Fibroblast of lung (primary cell): ENCODE measurements around the gene ETV2. TPM values are rescaled to one million over a fixed set of nuclear protein-coding genes. Genes with fewer than 3 reads are reported as not detected.

ENCODE experiments used
- DNase-seq, 2 donors: peaks; one replicate each; pipeline versions ENCODE4 v3.0.0 to v3.0.0-alpha.2; 2010; ENCODE audit warnings: low read depth in 2 of 2
- H2AFZ ChIP-seq: 2 replicates; pipeline ENCODE4 v1.5.1; 2012; ENCODE audit warnings: low read length, control low read depth, inconsistent platforms
- H3K27ac ChIP-seq: 2 replicates; pipeline ENCODE4 v1.5.1; 2011; ENCODE audit warnings: low read length, control low read depth; ENCODE audit not compliant: insufficient read depth
- H3K27me3 ChIP-seq: 2 replicates; pipeline ENCODE4 v1.5.1; 2011; ENCODE audit warnings: mild to moderate bottlenecking, low read length; ENCODE audit not compliant: control insufficient read depth, insufficient read depth
- H3K36me3 ChIP-seq: 2 replicates; pipeline ENCODE4 v1.5.1; 2011; ENCODE audit warnings: low read length; ENCODE audit not compliant: control insufficient read depth, insufficient read depth
- H3K4me1 ChIP-seq: 2 replicates; pipeline ENCODE4 v1.5.1; 2011; ENCODE audit warnings: low read length; ENCODE audit not compliant: control insufficient read depth, insufficient read depth; ENCODE audit errors: extremely low read depth
- H3K4me2 ChIP-seq: 2 replicates; pipeline ENCODE4 v1.5.1; 2011; ENCODE audit warnings: low read length, control low read depth; ENCODE audit not compliant: insufficient read depth; ENCODE audit errors: extremely low read depth
- H3K4me3 ChIP-seq, 4 experiments: fragments of 200-600 bp in 1 of 4; sonication (generic) in 1 of 4; replicated peaks in 1 of 4; 2 replicates each; pipeline ENCODE4 v1.5.1; 2011 to 2016; ENCODE audit warnings: low read length in 4 of 4, low read depth in 3 of 4, mild to moderate bottlenecking in 3 of 4, control low read depth in 2 of 4, inconsistent platforms in 1 of 4, mixed read lengths in 1 of 4; ENCODE audit not compliant: insufficient read depth in 1 of 4; ENCODE audit errors: control extremely low read depth in 1 of 4
- H3K79me2 ChIP-seq: 2 replicates; pipeline ENCODE4 v1.5.1; 2012; ENCODE audit warnings: mild to moderate bottlenecking, low read length, inconsistent platforms; ENCODE audit not compliant: control insufficient read depth, insufficient read depth
- H3K9ac ChIP-seq: 2 replicates; pipeline ENCODE4 v1.5.1; 2011; ENCODE audit warnings: mild to moderate bottlenecking, low read length, control low read depth; ENCODE audit not compliant: insufficient read depth
- H3K9me3 ChIP-seq: 2 replicates; pipeline ENCODE4 v1.5.1; 2012; ENCODE audit warnings: low read depth, low read length; ENCODE audit not compliant: control insufficient read depth, insufficient read depth
- H4K20me1 ChIP-seq: 2 replicates; pipeline ENCODE4 v1.5.1; 2011; ENCODE audit warnings: low read length; ENCODE audit not compliant: control insufficient read depth, insufficient read depth; ENCODE audit errors: extremely low read depth
- EZH2 ChIP-seq: IDR thresholded peaks from 2 replicates; pipeline ENCODE4 v1.5.1; 2012; ENCODE audit warnings: low read length, control low read depth, mild to moderate bottlenecking; ENCODE audit errors: missing control alignments
- polyA plus RNA-seq, 2 donors: library from polyadenylated mRNA; depleted of rRNA in 1 of 2; stranded (reverse) in 1 of 2; unstranded in 1 of 2; fragments of >200 nt; gene quantifications; 2 replicates each; pipeline ENCODE4 v1.2.1, GENCODE V29; 2011 to 2012; ENCODE audit warnings: missing spikeins in 1 of 2
- total RNA-seq: library from RNA; depleted of rRNA; stranded (reverse); fragments of >200 nt; gene quantifications from 2 replicates; pipeline ENCODE4 v1.2.1, GENCODE V29; 2014
- TF ChIP-seq, protein P1 (sequence below), 2 donors: IDR thresholded peaks in 1 of 2; conservative IDR thresholded peaks in 1 of 2; 1 replicate in 1 of 2; 2 replicates in 1 of 2; pipeline ENCODE4 v1.5.1; 2011 to 2012; ENCODE audit warnings: low read length in 2 of 2, control low read depth in 1 of 2, inconsistent platforms in 1 of 2, low read depth in 1 of 2, mild to moderate bottlenecking in 1 of 2

ETV2 gene
- total and polyA plus RNA-seq, 2 donors (not counting 1 experiment from before 2014, with no cell fraction given): 0.12 to 0.50 TPM

DNA sequence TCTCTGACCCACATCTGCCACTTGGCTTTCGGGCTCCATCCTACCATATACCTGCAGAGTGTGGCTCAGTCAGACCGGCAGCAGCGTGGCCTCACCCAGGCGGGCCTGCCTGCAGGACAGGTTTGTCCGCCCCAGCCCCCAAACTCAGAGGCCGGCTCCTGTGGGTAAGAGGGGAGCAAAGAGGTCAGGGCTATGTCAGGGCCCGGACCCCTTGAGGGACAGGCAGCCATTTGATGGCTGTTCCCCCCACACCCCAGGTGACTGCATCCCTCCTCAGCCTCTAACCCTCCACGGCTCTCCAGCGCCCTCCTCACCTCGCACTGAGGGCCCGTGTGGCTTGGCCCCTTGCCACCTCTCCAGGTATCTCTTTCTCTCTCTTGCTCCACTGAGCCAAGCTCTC is 50.5 kb downstream of the ETV2 start:
- Histone ChIP-seq H3K79me2 (no peaks in the 10 kb centered on the region), H4K20me1 (no peaks in the 10 kb centered on the region), H3K9me3 (no peaks in the 10 kb centered on the region), H2AFZ (no peak overlapping the region), H3K4me1 (no peaks in the 10 kb centered on the region), H3K9ac (no peak overlapping the region), H3K36me3 (no peaks in the 10 kb centered on the region), H3K27me3 (no peaks in the 10 kb centered on the region), H3K4me2 (no peak overlapping the region), H3K27ac (no peak overlapping the region), H3K4me3 (no peak overlapping the region)
- no peak for TF ChIP-seq EZH2
- TF ChIP-seq, protein P1, sequence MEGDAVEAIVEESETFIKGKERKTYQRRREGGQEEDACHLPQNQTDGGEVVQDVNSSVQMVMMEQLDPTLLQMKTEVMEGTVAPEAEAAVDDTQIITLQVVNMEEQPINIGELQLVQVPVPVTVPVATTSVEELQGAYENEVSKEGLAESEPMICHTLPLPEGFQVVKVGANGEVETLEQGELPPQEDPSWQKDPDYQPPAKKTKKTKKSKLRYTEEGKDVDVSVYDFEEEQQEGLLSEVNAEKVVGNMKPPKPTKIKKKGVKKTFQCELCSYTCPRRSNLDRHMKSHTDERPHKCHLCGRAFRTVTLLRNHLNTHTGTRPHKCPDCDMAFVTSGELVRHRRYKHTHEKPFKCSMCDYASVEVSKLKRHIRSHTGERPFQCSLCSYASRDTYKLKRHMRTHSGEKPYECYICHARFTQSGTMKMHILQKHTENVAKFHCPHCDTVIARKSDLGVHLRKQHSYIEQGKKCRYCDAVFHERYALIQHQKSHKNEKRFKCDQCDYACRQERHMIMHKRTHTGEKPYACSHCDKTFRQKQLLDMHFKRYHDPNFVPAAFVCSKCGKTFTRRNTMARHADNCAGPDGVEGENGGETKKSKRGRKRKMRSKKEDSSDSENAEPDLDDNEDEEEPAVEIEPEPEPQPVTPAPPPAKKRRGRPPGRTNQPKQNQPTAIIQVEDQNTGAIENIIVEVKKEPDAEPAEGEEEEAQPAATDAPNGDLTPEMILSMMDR (conservative IDR thresholded peaks at IDR 0.05 in 1 of 2, IDR thresholded peaks at IDR 0.05 in 1 of 2; ENCODE audit: low read depth in 1 of 2, low read length in 2 of 2): no peak
- DNase-seq: no peak

DNA sequence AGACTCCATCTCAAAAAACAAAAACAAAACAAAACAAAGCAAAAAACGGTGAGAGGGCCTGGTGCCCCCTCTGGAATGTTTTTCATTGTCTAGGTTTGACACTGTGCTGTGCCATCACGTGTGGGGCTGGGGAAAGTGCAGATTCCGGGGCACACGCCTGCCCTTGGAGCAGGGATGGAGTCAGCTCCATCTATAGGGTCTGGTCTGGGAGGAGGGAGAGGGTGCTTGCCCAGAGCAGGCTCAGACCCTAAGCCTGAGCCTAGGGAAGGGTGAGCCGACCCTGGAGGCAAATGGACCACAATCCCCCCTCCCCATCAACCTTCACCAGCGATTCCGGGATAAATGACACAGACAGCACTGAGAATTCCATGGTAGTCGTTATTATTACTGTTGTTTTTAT is 51.9 kb downstream of the ETV2 start:
- no peaks in the 10 kb centered on the region for H3K79me2 ChIP-seq
- no peak overlapping the region for H3K4me3 ChIP-seq
- H3K4me2 ChIP-seq: no peak overlapping the region
- no peak overlapping the region for H2AFZ ChIP-seq
- no peaks in the 10 kb centered on the region for H3K4me1 ChIP-seq
- H3K27me3 ChIP-seq: no peaks in the 10 kb centered on the region
- TF ChIP-seq, protein P1 (conservative IDR thresholded peaks at IDR 0.05 in 1 of 2, IDR thresholded peaks at IDR 0.05 in 1 of 2; ENCODE audit: low read depth in 1 of 2, low read length in 2 of 2): no peak
- no peak for TF ChIP-seq EZH2
- H4K20me1 ChIP-seq: no peaks in the 10 kb centered on the region
- H3K36me3 ChIP-seq: no peaks in the 10 kb centered on the region
- no peak overlapping the region for H3K9ac ChIP-seq
- no peaks in the 10 kb centered on the region for H3K9me3 ChIP-seq
- no peak overlapping the region for H3K27ac ChIP-seq
- no peak for DNase-seq

DNA sequence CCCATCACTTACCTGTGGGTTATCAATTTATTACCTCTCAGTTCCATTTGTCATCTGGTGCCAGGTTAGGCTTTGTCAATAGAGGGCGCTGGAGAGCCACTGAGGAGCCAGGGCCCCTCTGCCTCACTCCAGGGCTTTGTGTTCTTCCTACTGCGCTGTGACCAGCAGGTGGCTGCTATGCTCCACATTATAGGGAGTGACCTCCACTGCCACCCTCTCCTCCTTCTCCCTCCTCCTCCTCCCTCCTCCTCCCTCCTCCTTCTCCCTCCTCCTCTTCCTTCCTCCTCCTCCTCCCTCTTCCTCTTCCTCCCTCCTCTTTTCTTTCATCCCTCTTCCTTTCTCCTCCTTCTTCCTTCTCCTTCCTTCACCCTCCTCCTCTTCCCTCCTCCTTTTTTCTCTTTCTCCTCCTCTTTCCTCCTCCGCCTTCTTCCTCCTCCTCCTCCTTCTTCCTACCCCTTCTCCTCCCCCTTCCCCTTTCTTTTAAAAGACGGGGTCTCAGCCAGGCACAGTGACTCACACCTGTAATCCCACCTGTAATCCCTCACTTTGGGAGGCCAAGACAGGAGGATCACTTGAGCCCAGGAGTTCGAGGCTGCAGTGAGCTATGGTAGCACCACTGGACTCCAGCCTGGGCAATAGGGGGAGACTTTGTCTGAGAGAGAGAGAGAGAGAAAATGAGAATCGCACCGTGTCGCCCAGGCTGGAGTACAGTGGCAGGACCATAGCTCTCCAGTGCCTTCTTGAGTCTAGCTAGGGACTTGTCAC is 52.5 kb downstream of the ETV2 start:
- Histone ChIP-seq H3K4me2 (no peak overlapping the region), H4K20me1 (no peaks in the 10 kb centered on the region), H3K27ac (no peak overlapping the region), H3K4me3 (no peak overlapping the region), H2AFZ (no peak overlapping the region), H3K9ac (no peak overlapping the region), H3K4me1 (no peaks in the 10 kb centered on the region), H3K36me3 (no peaks in the 10 kb centered on the region), H3K9me3 (no peaks in the 10 kb centered on the region), H3K27me3 (no peaks in the 10 kb centered on the region), H3K79me2 (no peaks in the 10 kb centered on the region)
- peak; percentile 69 to 84 for DNase-seq
- no peak for TF ChIP-seq EZH2
- TF ChIP-seq, protein P1 (conservative IDR thresholded peaks at IDR 0.05 in 1 of 2, IDR thresholded peaks at IDR 0.05 in 1 of 2; ENCODE audit: low read depth in 1 of 2, low read length in 2 of 2): peak; percentile 96 to 99

Other genes with a start within 250 kb of the ETV2 start
- gene FFAR2, start 193.5 kb upstream of the ETV2 start, total RNA-seq: not detected in 2 replicates
- not detected in 2 replicates for gene FFAR2, start 193.5 kb upstream of the ETV2 start, polyA plus RNA-seq
- gene KRTDAP, start 151.3 kb upstream of the ETV2 start, total RNA-seq: not detected in 2 replicates
- gene KRTDAP, start 151.3 kb upstream of the ETV2 start, polyA plus RNA-seq: not detected in 2 replicates
- gene DMKN, start 128.1 kb upstream of the ETV2 start, total RNA-seq: 14.2 and 29.3 TPM in 2 replicates
- gene DMKN, start 128.1 kb upstream of the ETV2 start, polyA plus RNA-seq: 2.1 and 2.8 TPM in 2 replicates
- gene SBSN, start 113.4 kb upstream of the ETV2 start, total RNA-seq: 4.1 and 9.0 TPM in 2 replicates
- 1.6 TPM in 2 replicates for gene SBSN, start 113.4 kb upstream of the ETV2 start, polyA plus RNA-seq
- not detected in 2 replicates for gene GAPDHS, start 108.3 kb upstream of the ETV2 start, total RNA-seq
- gene GAPDHS, start 108.3 kb upstream of the ETV2 start, polyA plus RNA-seq: not detected in 2 replicates
- 79.6 and 95.3 TPM in 2 replicates for gene TMEM147, start 96.1 kb upstream of the ETV2 start, total RNA-seq
- 72.4 and 76.2 TPM in 2 replicates for gene TMEM147, start 96.1 kb upstream of the ETV2 start, polyA plus RNA-seq
- gene ATP4A, start 78.1 kb upstream of the ETV2 start, total RNA-seq: not detected in 2 replicates
- gene ATP4A, start 78.1 kb upstream of the ETV2 start, polyA plus RNA-seq: not detected in 2 replicates
- not detected in 2 replicates for gene PMIS2, start 55.6 kb upstream of the ETV2 start, total RNA-seq
- gene PMIS2, start 55.6 kb upstream of the ETV2 start, polyA plus RNA-seq: not detected in 2 replicates
- 3.9 and 4.0 TPM in 2 replicates for gene HAUS5, start 29.0 kb upstream of the ETV2 start, total RNA-seq
- 2.5 and 4.7 TPM in 2 replicates for gene HAUS5, start 29.0 kb upstream of the ETV2 start, polyA plus RNA-seq
- 29.9 and 32.1 TPM in 2 replicates for gene RBM42, start 12.7 kb upstream of the ETV2 start, total RNA-seq
- 32.9 and 43.0 TPM in 2 replicates for gene RBM42, start 12.7 kb upstream of the ETV2 start, polyA plus RNA-seq
- 194 and 279 TPM in 2 replicates for gene COX6B1, start 6.6 kb downstream of the ETV2 start, total RNA-seq
- 382 and 499 TPM in 2 replicates for gene COX6B1, start 6.6 kb downstream of the ETV2 start, polyA plus RNA-seq
- gene UPK1A, start 24.8 kb downstream of the ETV2 start, total RNA-seq: not detected in 2 replicates
- 0.06 and 0.27 TPM in 2 replicates for gene UPK1A, start 24.8 kb downstream of the ETV2 start, polyA plus RNA-seq
- not detected in 2 replicates for gene ZBTB32, start 62.8 kb downstream of the ETV2 start, total RNA-seq
- gene ZBTB32, start 62.8 kb downstream of the ETV2 start, polyA plus RNA-seq: not detected in 2 replicates
- gene KMT2B, start 76.3 kb downstream of the ETV2 start, total RNA-seq: 3.9 and 5.4 TPM in 2 replicates
- gene KMT2B, start 76.3 kb downstream of the ETV2 start, polyA plus RNA-seq: 7.4 and 12.5 TPM in 2 replicates
- gene IGFLR1, start 100.7 kb downstream of the ETV2 start, total RNA-seq: 0.17 and 0.51 TPM in 2 replicates
- gene IGFLR1, start 100.7 kb downstream of the ETV2 start, polyA plus RNA-seq: 0.75 and 2.1 TPM in 2 replicates
- 5.9 and 9.1 TPM in 2 replicates for gene U2AF1L4, start 103.7 kb downstream of the ETV2 start, total RNA-seq
- gene U2AF1L4, start 103.7 kb downstream of the ETV2 start, polyA plus RNA-seq: 11.9 and 13.8 TPM in 2 replicates
- gene PSENEN, start 103.9 kb downstream of the ETV2 start, total RNA-seq: 15.7 and 16.0 TPM in 2 replicates
- gene PSENEN, start 103.9 kb downstream of the ETV2 start, polyA plus RNA-seq: 31.4 and 35.5 TPM in 2 replicates
- 6.4 and 10.0 TPM in 2 replicates for gene LIN37, start 106.8 kb downstream of the ETV2 start, total RNA-seq
- gene LIN37, start 106.8 kb downstream of the ETV2 start, polyA plus RNA-seq: 8.5 and 10.3 TPM in 2 replicates
- gene HSPB6, start 115.3 kb downstream of the ETV2 start, total RNA-seq: 47.8 and 54.3 TPM in 2 replicates
- gene HSPB6, start 115.3 kb downstream of the ETV2 start, polyA plus RNA-seq: 53.1 and 71.0 TPM in 2 replicates
- 2.6 and 3.8 TPM in 2 replicates for gene PROSER3, start 116.4 kb downstream of the ETV2 start, total RNA-seq
- gene PROSER3, start 116.4 kb downstream of the ETV2 start, polyA plus RNA-seq: 8.1 and 12.9 TPM in 2 replicates
- 2.1 and 2.3 TPM in 2 replicates for gene ARHGAP33, start 133.8 kb downstream of the ETV2 start, total RNA-seq
- gene ARHGAP33, start 133.8 kb downstream of the ETV2 start, polyA plus RNA-seq: 0.58 and 1.7 TPM in 2 replicates
- gene PRODH2, start 171.1 kb downstream of the ETV2 start, total RNA-seq: not detected in 2 replicates
- not detected in 2 replicates for gene PRODH2, start 171.1 kb downstream of the ETV2 start, polyA plus RNA-seq
- gene NPHS1, start 210.8 kb downstream of the ETV2 start, total RNA-seq: not detected in 2 replicates
- gene NPHS1, start 210.8 kb downstream of the ETV2 start, polyA plus RNA-seq: not detected in 2 replicates
- under 0.01 TPM in 1 of 2 replicates, not detected in the other for gene KIRREL2, start 215.2 kb downstream of the ETV2 start, total RNA-seq
- not detected in 2 replicates for gene KIRREL2, start 215.2 kb downstream of the ETV2 start, polyA plus RNA-seq
- 0.99 and 2.6 TPM in 2 replicates for gene APLP1, start 226.8 kb downstream of the ETV2 start, total RNA-seq
- 3.7 and 4.1 TPM in 2 replicates for gene APLP1, start 226.8 kb downstream of the ETV2 start, polyA plus RNA-seq